HepG2 (cell line): Measurements from ENCODE around the gene LRIG1. TPM values are rescaled to one million over a fixed set of nuclear protein-coding genes. Genes with fewer than 3 reads are reported as not detected.

Experiments
- CHCHD3 ChIP-seq: sonication (generic); formaldehyde crosslinking; IDR thresholded peaks from 2 replicates; pipeline ENCODE4 v1.8.0; 2022; ENCODE audit warnings: mild to moderate bottlenecking, missing genetic modification reagents, moderate library complexity
- FOXO1 ChIP-seq: sonication (generic); formaldehyde crosslinking; IDR thresholded peaks from 2 replicates; pipeline ENCODE4 v1.4.0; 2020; ENCODE audit warnings: missing genetic modification reagents
- GTF3A ChIP-seq: sonication (generic); formaldehyde crosslinking; conservative IDR thresholded peaks from 2 replicates; pipeline ENCODE4 v1.4.0; 2020; ENCODE audit warnings: mild to moderate bottlenecking, missing genetic modification reagents
- HNF4G ChIP-seq, 2 experiments: sonication (generic) in 1 of 2; formaldehyde crosslinking in 1 of 2; IDR thresholded peaks; 2 replicates each; pipeline versions ENCODE4 v1.4.0 to v1.6.1; 2011 to 2020; ENCODE audit warnings: borderline replicate concordance in 2 of 2, low read depth in 2 of 2, mild to moderate bottlenecking in 2 of 2, low read length in 1 of 2, missing genetic modification reagents in 1 of 2, moderate library complexity in 1 of 2
- KAT8 ChIP-seq: IDR thresholded peaks from 2 replicates; pipeline ENCODE4 v1.6.1; 2016; ENCODE audit warnings: missing genetic modification reagents, missing compliant biosample characterization
- MEIS2 ChIP-seq: sonication (generic); formaldehyde crosslinking; IDR thresholded peaks from 2 replicates; pipeline ENCODE4 v1.9.0; 2021; ENCODE audit warnings: mild to moderate bottlenecking, missing genetic modification reagents
- POGZ ChIP-seq: sonication (generic); formaldehyde crosslinking; IDR thresholded peaks from 2 replicates; pipeline ENCODE4 v1.4.0; 2020; ENCODE audit warnings: mild to moderate bottlenecking, missing genetic modification reagents
- ZNF136 ChIP-seq: sonication (generic); formaldehyde crosslinking; IDR thresholded peaks from 2 replicates; pipeline ENCODE4 v1.8.1; 2022; ENCODE audit warnings: low read depth, mild to moderate bottlenecking, moderate library complexity, missing genetic modification reagents
- ZNF225 ChIP-seq: sonication (generic); formaldehyde crosslinking; IDR thresholded peaks from 2 replicates; pipeline ENCODE4 v1.4.0; 2020; ENCODE audit warnings: mild to moderate bottlenecking, missing genetic modification reagents
- ZNF446 ChIP-seq: sonication (generic); formaldehyde crosslinking; IDR thresholded peaks from 2 replicates; pipeline ENCODE4 v1.5.0; 2020; ENCODE audit warnings: mild to moderate bottlenecking, missing genetic modification reagents
- ZNF652 ChIP-seq: IDR thresholded peaks from 2 replicates; pipeline ENCODE4 v1.6.1; 2016; ENCODE audit warnings: low read depth, borderline replicate concordance
- ZNF768 ChIP-seq: sonication (generic); formaldehyde crosslinking; IDR thresholded peaks from 2 replicates; pipeline ENCODE4 v1.4.0; 2020; ENCODE audit warnings: missing genetic modification reagents
- polyA plus RNA-seq, 8 experiments: library from polyadenylated mRNA; depleted of rRNA in 3 of 8; stranded (reverse) in 7 of 8; unstranded in 1 of 8; fragments of >200 nt; fragmentation: Illumina TruSeq in 4 of 8; extraction: Trizol in 4 of 8; gene quantifications; 2 replicates each; pipeline versions ENCODE4 v1.2.1 to v1.2.3, GENCODE V29; 2011 to 2016; ENCODE audit warnings: low read depth in 4 of 8, missing spikeins in 1 of 8, mixed read lengths in 1 of 8; ENCODE audit not compliant: insufficient read depth in 1 of 8
- total RNA-seq, 5 experiments: library from RNA; depleted of rRNA; stranded (reverse); fragments of >200 nt; fragmentation: Illumina TruSeq; extraction: Trizol; gene quantifications; 2 replicates each; pipeline ENCODE4 v1.2.3, GENCODE V29; 2016; ENCODE audit warnings: low read depth in 1 of 5
- TF ChIP-seq, protein P1 (sequence below): IDR thresholded peaks from 2 replicates; pipeline ENCODE4 v1.6.1; 2016; ENCODE audit warnings: missing biosample characterization, missing genetic modification reagents, low read depth
- TF ChIP-seq, protein P2 (sequence below), 2 experiments: sonication (generic) in 1 of 2; formaldehyde crosslinking in 1 of 2; IDR thresholded peaks; 2 replicates each; pipeline versions ENCODE4 v1.4.0 to v1.6.1; 2016 to 2020; ENCODE audit warnings: borderline replicate concordance in 1 of 2, low read depth in 1 of 2, mild to moderate bottlenecking in 1 of 2, missing genetic modification reagents in 1 of 2
- TF ChIP-seq, protein P3 (sequence below): sonication (generic); formaldehyde crosslinking; IDR thresholded peaks from 2 replicates; pipeline ENCODE4 v1.5.1; 2020; ENCODE audit warnings: missing genetic modification reagents, mild to moderate bottlenecking, borderline replicate concordance
- TF ChIP-seq, protein P4 (sequence below): sonication (generic); formaldehyde crosslinking; IDR thresholded peaks from 2 replicates; pipeline ENCODE4 v1.8.1; 2023; ENCODE audit warnings: mild to moderate bottlenecking, missing genetic modification reagents

LRIG1 gene
- total and polyA plus RNA-seq, 2 of the 13 experiments (the other 11 are each of a cell fraction or from before 2014, with no cell fraction given), result 17.8 to 24.8 TPM

DNA sequence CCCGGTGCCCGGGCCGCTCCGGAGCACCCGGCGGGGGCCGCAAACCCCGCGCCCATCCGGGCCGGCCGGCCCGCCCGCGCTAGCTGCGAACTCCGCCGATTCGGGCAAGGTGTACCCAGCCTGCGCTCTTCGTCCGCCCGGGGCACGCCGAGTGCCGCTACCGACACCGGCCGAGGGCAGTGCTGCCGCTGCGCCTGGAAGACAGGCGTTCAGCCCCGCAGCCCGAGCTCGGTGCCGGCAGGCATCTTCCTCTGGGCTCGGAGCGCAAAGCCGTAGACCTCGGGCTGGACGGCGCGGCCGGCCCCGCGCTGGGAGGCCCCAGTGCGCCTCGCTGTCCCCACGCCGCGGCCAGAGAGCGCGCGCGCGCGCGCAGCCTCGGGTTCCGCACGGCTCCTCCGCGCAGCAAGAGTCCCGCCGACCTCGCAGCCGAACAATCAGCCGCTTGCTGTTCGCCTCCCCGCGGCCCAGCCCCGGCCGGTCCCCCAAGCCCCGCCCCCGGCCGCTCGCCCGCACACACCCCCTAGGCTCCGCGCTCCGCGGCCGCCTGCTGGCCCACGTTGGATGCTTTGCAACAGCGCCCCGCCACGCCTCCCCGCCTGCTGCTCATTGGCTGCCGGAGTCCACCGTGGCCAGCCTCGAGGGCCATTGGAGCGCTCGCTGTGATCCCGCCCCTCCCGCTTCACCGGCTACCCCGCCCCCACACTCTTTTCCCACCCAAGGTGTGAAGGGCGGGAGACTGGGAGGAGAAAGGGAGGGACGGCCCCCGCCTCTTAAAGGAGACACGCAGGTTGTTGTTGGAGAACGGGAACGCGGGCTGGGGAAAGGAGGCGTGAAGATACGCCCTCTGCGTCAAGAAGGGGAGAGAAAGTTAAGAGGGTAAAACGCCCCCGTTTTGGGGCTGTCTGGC is at the start of gene LRIG1 (continued):
- TF ChIP-seq, protein P1, sequence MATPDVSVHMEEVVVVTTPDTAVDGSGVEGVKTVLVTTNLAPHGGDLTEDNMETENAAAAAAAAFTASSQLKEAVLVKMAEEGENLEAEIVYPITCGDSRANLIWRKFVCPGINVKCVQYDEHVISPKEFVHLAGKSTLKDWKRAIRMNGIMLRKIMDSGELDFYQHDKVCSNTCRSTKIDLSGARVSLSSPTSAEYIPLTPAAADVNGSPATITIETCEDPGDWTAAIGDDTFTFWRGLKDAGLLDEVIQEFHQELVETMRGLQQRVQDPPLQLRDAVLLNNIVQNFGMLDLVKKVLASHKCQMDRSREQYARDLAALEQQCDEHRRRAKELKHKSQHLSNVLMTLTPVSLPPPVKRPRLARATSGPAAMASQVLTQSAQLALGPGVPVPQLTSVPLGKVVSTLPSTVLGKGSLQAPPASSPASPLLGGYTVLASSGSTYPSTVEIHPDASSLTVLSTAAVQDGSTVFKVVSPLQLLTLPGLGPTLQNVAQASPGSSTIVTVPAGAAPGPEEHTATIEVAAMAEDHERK, result 0 out of 2 replicates have a peak, but pooled peaks have one; percentile 32
- TF ChIP-seq ZNF652 (CRISPR knock-in tag) (peak; percentile 55; the same call in 1 of the 2 replicates), HNF4G (IDR thresholded peaks at IDR 0.05; ENCODE audit: borderline replicate concordance, low read depth, low read length) (peak; percentile 27; the same call in 1 of the 2 replicates), HNF4G (CRISPR knock-in tag; IDR thresholded peaks at IDR 0.05; ENCODE audit: borderline replicate concordance, low read depth) (no peak), POGZ (peak; percentile 75; the same call in 1 of the 2 replicates), FOXO1 (CRISPR knock-in tag) (0 out of 2 replicates have a peak, but pooled peaks have one; percentile 45), ZNF768 (peak; percentile 74; the same call in 1 of the 2 replicates), ZNF225 (CRISPR knock-in tag) (no peak), ZNF136 (CRISPR knock-in tag) (0 out of 2 replicates have a peak, but pooled peaks have one; percentile 32), CHCHD3 (peak; percentile 91), ZNF446 (CRISPR knock-in tag) (0 out of 2 replicates have a peak, but pooled peaks have one; percentile 53), MEIS2 (CRISPR knock-in tag) (no peak; the same call in 1 of the 2 replicates), KAT8 (no peak), GTF3A (CRISPR knock-in tag) (no peak)
- TF ChIP-seq, protein P2, sequence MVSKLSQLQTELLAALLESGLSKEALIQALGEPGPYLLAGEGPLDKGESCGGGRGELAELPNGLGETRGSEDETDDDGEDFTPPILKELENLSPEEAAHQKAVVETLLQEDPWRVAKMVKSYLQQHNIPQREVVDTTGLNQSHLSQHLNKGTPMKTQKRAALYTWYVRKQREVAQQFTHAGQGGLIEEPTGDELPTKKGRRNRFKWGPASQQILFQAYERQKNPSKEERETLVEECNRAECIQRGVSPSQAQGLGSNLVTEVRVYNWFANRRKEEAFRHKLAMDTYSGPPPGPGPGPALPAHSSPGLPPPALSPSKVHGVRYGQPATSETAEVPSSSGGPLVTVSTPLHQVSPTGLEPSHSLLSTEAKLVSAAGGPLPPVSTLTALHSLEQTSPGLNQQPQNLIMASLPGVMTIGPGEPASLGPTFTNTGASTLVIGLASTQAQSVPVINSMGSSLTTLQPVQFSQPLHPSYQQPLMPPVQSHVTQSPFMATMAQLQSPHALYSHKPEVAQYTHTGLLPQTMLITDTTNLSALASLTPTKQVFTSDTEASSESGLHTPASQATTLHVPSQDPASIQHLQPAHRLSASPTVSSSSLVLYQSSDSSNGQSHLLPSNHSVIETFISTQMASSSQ (IDR thresholded peaks at IDR 0.05; ENCODE audit: low read depth), result peak; percentile 69
- TF ChIP-seq, protein P2 (CRISPR knock-in tag; IDR thresholded peaks at IDR 0.05; ENCODE audit: borderline replicate concordance), result peak; percentile 80; the same call in 1 of the 2 replicates
- TF ChIP-seq, protein P3, sequence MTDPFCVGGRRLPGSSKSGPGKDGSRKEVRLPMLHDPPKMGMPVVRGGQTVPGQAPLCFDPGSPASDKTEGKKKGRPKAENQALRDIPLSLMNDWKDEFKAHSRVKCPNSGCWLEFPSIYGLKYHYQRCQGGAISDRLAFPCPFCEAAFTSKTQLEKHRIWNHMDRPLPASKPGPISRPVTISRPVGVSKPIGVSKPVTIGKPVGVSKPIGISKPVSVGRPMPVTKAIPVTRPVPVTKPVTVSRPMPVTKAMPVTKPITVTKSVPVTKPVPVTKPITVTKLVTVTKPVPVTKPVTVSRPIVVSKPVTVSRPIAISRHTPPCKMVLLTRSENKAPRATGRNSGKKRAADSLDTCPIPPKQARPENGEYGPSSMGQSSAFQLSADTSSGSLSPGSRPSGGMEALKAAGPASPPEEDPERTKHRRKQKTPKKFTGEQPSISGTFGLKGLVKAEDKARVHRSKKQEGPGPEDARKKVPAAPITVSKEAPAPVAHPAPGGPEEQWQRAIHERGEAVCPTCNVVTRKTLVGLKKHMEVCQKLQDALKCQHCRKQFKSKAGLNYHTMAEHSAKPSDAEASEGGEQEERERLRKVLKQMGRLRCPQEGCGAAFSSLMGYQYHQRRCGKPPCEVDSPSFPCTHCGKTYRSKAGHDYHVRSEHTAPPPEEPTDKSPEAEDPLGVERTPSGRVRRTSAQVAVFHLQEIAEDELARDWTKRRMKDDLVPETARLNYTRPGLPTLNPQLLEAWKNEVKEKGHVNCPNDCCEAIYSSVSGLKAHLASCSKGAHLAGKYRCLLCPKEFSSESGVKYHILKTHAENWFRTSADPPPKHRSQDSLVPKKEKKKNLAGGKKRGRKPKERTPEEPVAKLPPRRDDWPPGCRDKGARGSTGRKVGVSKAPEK, result peak; percentile 60; the same call in 1 of the 2 replicates
- TF ChIP-seq, protein P4, sequence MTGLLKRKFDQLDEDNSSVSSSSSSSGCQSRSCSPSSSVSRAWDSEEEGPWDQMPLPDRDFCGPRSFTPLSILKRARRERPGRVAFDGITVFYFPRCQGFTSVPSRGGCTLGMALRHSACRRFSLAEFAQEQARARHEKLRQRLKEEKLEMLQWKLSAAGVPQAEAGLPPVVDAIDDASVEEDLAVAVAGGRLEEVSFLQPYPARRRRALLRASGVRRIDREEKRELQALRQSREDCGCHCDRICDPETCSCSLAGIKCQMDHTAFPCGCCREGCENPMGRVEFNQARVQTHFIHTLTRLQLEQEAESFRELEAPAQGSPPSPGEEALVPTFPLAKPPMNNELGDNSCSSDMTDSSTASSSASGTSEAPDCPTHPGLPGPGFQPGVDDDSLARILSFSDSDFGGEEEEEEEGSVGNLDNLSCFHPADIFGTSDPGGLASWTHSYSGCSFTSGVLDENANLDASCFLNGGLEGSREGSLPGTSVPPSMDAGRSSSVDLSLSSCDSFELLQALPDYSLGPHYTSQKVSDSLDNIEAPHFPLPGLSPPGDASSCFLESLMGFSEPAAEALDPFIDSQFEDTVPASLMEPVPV (CRISPR knock-in tag), result 0 out of 2 replicates have a peak, but pooled peaks have one; percentile 42
